SK-N-SH (cell line): ENCODE data around the gene SCART1. TPM values are rescaled to one million over a fixed set of nuclear protein-coding genes. Genes with fewer than 3 reads are reported as not detected.

Experiments
- CTCF ChIA-PET: fragments of 300-600, 350-600 bp; formaldehyde crosslinking; extraction: SDS; loops from one replicate; lab custom pipeline; 2021; lab: Yijun Ruan, JAX
- POLR2A ChIA-PET: fragments of 350-600 bp; sonication (Branson Sonifier 250); formaldehyde crosslinking; extraction: SDS; loops from one replicate; lab custom pipeline; 2020; ENCODE audit warnings: antibody characterized with exemption, inconsistent platforms; lab: Yijun Ruan, JAX
- DNase-seq: peaks from one replicate; pipeline ENCODE4 v3.0.0; 2012
- H2AFZ ChIP-seq: fragments of 200-600 bp; sonication (generic); 2 replicates; pipeline ENCODE4 v1.8.1; 2016; ENCODE audit warnings: antibody characterized with exemption, mild to moderate bottlenecking, low read depth
- H3F3A ChIP-seq: fragments of 200-600 bp; sonication (generic); replicated peaks from 2 replicates; pipeline ENCODE3; 2016; ENCODE audit warnings: antibody characterized with exemption, mild to moderate bottlenecking; ENCODE audit not compliant: insufficient read depth
- H3K27ac ChIP-seq, 2 experiments: fragments of 200-500 bp in 1 of 2; fragments of 200-600 bp in 1 of 2; sonication (Bioruptor generic) in 1 of 2; sonication (generic), shearing (Covaris generic) in 1 of 2; 2 replicates each; pipeline versions ENCODE4 v1.5.1 to v1.6.1; 2014 to 2016; ENCODE audit warnings: low read depth in 2 of 2, inconsistent platforms in 1 of 2, low read length in 1 of 2, mild to moderate bottlenecking in 1 of 2, mixed read lengths in 1 of 2
- H3K27me3 ChIP-seq: fragments of 200-600 bp; sonication (generic), shearing (Covaris generic); 2 replicates; pipeline ENCODE4 v1.6.1; 2016; ENCODE audit warnings: mixed run types; ENCODE audit not compliant: insufficient read depth
- H3K36me3 ChIP-seq, 2 experiments: fragments of 200-500 bp in 1 of 2; fragments of 200-600 bp in 1 of 2; sonication (Bioruptor generic) in 1 of 2; sonication (generic) in 1 of 2; replicated peaks in 1 of 2; 2 replicates each; pipeline versions ENCODE3 to v1.5.1; 2014 to 2016; ENCODE audit warnings: low read length in 1 of 2, mild to moderate bottlenecking in 1 of 2; ENCODE audit not compliant: insufficient read depth in 2 of 2, control insufficient read depth in 1 of 2
- H3K4me1 ChIP-seq, 2 experiments: fragments of 200-500 bp in 1 of 2; fragments of 200-600 bp in 1 of 2; sonication (Bioruptor generic) in 1 of 2; sonication (generic), shearing (Covaris generic) in 1 of 2; 2 replicates each; pipeline versions ENCODE4 v1.5.1 to v1.6.1; 2014 to 2016; ENCODE audit warnings: low read depth in 1 of 2, low read length in 1 of 2, mixed run types in 1 of 2; ENCODE audit not compliant: insufficient read depth in 2 of 2, control insufficient read depth in 1 of 2
- H3K4me2 ChIP-seq: fragments of 200-600 bp; sonication (generic), shearing (Covaris generic); 2 replicates; pipeline ENCODE4 v1.6.1; 2017; ENCODE audit warnings: mixed run types
- H3K4me3 ChIP-seq, 2 experiments: fragments of 200-500 bp in 1 of 2; fragments of 200-600 bp in 1 of 2; sonication (Bioruptor generic) in 1 of 2; sonication (generic), shearing (Covaris generic) in 1 of 2; 2 replicates each; pipeline versions ENCODE4 v1.5.1 to v1.8.1; 2014 to 2016; ENCODE audit warnings: low read depth in 2 of 2, inconsistent platforms in 1 of 2, low read length in 1 of 2, mild to moderate bottlenecking in 1 of 2, mixed read lengths in 1 of 2, moderate library complexity in 1 of 2
- H3K79me2 ChIP-seq: fragments of 200-600 bp; sonication (generic); 2 replicates; pipeline ENCODE4 v1.8.1; 2017; ENCODE audit warnings: mild to moderate bottlenecking; ENCODE audit not compliant: insufficient read depth
- H3K9ac ChIP-seq: fragments of 200-600 bp; sonication (generic); 2 replicates; pipeline ENCODE4 v1.6.1; 2017; ENCODE audit warnings: mixed run types
- H3K9me2 ChIP-seq: fragments of 200-600 bp; sonication (generic); 2 replicates; pipeline ENCODE4 v1.6.1; 2017; ENCODE audit warnings: mixed run types
- H3K9me3 ChIP-seq: fragments of 200-600 bp; sonication (generic); 2 replicates; pipeline ENCODE4 v1.6.1; 2017; ENCODE audit warnings: mixed run types, mild to moderate bottlenecking, moderate library complexity
- H4K20me1 ChIP-seq: fragments of 200-600 bp; sonication (generic); 2 replicates; pipeline ENCODE4 v1.6.1; 2017; ENCODE audit warnings: mild to moderate bottlenecking, mixed run types; ENCODE audit not compliant: insufficient read depth
- CHD2 ChIP-seq: fragments of 150-350 bp; IDR thresholded peaks from 2 replicates; pipeline ENCODE4 v1.6.1; 2018; ENCODE audit warnings: low read length; ENCODE audit not compliant: partially characterized antibody
- ELF1 ChIP-seq: IDR thresholded peaks from 2 replicates; pipeline ENCODE4 v1.4.0; 2012
- EP300 ChIP-seq, 2 experiments: IDR thresholded peaks; 2 replicates each; pipeline versions ENCODE4 v1.4.0 to v1.6.1; 2012; ENCODE audit warnings: borderline replicate concordance in 1 of 2, low read depth in 1 of 2, low read length in 1 of 2
- FOXM1 ChIP-seq: IDR thresholded peaks from 2 replicates; pipeline ENCODE4 v1.4.0; 2012; ENCODE audit warnings: low read depth, mild to moderate bottlenecking
- GATA2 ChIP-seq: sonication (generic); formaldehyde crosslinking; IDR thresholded peaks from 2 replicates; pipeline ENCODE4 v1.5.0; 2020; ENCODE audit warnings: mild to moderate bottlenecking, missing genetic modification reagents
- NFIC ChIP-seq: IDR thresholded peaks from 2 replicates; pipeline ENCODE4 v1.4.0; 2012; ENCODE audit warnings: borderline replicate concordance
- POLR2AphosphoS5 ChIP-seq: IDR thresholded peaks from 2 replicates; pipeline ENCODE4 v1.6.1; 2012; ENCODE audit warnings: low read depth, low read length
- RCOR1 ChIP-seq: fragments of 150-350 bp; IDR thresholded peaks from 2 replicates; pipeline ENCODE4 v1.6.1; 2017; ENCODE audit warnings: antibody characterized with exemption, low read length
- RFX5 ChIP-seq: IDR thresholded peaks from 2 replicates; pipeline ENCODE4 v1.6.1; 2012; ENCODE audit warnings: mild to moderate bottlenecking, improper control_type of control experiment, low read length
- TAF1 ChIP-seq: IDR thresholded peaks from 2 replicates; pipeline ENCODE4 v1.6.1; 2012; ENCODE audit warnings: low read depth, mild to moderate bottlenecking, low read length, moderate library complexity, borderline replicate concordance
- WGBS: methylation state at CpG from one replicate; pipeline ENCODE4 v1.1.6; 2017; ENCODE audit warnings: low lambda C conversion rate; 5-methylcytosine and 5-hydroxymethylcytosine counted together
- polyA plus RNA-seq, 3 experiments: library from polyadenylated mRNA; depleted of rRNA; stranded (reverse); fragments of >200 nt; gene quantifications; 2 replicates each; pipeline ENCODE4 v1.2.3, GENCODE V29; 2012
- TF ChIP-seq, protein P1 (sequence below): IDR thresholded peaks from 2 replicates; pipeline ENCODE4; 2012
- TF ChIP-seq, protein P2 (sequence below): IDR thresholded peaks from 2 replicates; pipeline ENCODE4 v1.4.0; 2012; ENCODE audit warnings: low read depth, borderline replicate concordance
- TF ChIP-seq, protein P3 (sequence below): IDR thresholded peaks from 2 replicates; pipeline ENCODE4 v1.6.1; 2012; ENCODE audit warnings: mild to moderate bottlenecking, low read depth, low read length, moderate library complexity

The SCART1 gene
- polyA plus RNA-seq, 1 of the 3 experiments (the other 2 are of a cell fraction) = 2.1 TPM

DNA sequence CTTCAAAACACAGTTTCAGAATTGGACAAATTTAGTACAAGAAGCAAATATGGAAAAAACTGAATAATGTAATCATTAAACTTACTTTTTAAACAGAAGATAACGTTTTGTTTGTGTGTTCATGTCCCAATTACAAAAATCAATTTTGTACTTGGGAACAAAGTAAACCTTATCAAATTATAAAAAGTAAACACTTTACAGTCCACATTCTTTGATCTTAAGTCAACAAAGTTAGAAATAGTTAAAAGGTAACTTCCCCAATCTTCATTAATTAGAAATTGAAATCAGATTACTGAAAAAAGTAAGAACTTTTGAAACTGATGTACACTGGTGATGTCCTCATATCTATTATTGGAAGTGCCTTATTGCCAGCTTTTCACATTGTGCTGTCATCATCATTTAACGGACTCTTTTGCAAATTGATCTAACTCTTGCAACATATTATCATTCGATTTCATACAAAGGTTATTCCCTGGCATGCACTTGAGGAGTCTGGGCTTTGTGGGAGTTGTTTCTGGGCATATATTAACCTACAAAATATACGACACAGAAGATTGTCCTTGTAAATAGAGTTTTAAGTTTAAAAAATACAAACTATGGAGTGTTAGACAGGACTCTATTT is 58.3 kb downstream of the SCART1 start (continued):
- TF ChIP-seq CHD2 (no peak), POLR2AphosphoS5 (no peak), RFX5 (no peak)
- TF ChIP-seq, protein P1, sequence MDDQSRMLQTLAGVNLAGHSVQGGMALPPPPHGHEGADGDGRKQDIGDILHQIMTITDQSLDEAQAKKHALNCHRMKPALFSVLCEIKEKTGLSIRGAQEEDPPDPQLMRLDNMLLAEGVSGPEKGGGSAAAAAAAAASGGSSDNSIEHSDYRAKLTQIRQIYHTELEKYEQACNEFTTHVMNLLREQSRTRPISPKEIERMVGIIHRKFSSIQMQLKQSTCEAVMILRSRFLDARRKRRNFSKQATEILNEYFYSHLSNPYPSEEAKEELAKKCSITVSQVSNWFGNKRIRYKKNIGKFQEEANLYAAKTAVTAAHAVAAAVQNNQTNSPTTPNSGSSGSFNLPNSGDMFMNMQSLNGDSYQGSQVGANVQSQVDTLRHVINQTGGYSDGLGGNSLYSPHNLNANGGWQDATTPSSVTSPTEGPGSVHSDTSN = no peak
- TF ChIP-seq, protein P2, sequence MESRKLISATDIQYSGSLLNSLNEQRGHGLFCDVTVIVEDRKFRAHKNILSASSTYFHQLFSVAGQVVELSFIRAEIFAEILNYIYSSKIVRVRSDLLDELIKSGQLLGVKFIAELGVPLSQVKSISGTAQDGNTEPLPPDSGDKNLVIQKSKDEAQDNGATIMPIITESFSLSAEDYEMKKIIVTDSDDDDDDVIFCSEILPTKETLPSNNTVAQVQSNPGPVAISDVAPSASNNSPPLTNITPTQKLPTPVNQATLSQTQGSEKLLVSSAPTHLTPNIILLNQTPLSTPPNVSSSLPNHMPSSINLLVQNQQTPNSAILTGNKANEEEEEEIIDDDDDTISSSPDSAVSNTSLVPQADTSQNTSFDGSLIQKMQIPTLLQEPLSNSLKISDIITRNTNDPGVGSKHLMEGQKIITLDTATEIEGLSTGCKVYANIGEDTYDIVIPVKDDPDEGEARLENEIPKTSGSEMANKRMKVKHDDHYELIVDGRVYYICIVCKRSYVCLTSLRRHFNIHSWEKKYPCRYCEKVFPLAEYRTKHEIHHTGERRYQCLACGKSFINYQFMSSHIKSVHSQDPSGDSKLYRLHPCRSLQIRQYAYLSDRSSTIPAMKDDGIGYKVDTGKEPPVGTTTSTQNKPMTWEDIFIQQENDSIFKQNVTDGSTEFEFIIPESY = no peak

DNA sequence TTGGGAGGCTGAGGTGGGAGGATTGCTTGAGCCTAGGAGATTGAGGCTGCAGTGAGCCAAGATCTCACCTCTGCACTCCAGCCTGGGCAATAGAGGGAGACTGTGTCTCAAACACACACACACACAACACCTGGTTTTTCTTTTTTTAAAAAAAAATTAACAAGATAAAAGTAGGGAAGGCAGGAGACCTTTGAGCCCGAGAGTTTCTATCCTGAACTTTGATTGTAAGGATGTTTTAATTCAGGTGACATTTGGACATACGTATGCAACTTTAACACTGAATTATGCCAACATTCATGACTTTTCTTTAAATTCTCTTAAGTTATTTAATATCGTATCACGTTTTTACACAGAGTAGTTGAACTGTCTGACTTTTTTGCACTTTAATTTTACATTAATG is 61.7 kb downstream of the SCART1 start:
- H3K4me2 ChIP-seq = no peak overlapping the region
- no peaks in the 10 kb centered on the region for H3F3A ChIP-seq
- peaks cover 0 to under 1% of the 10 kb centered on the region in 2 experiments; a peak in 2 of 4 replicates for H3K4me1 ChIP-seq
- H3K79me2 ChIP-seq = no peaks in the 10 kb centered on the region
- no peaks in the 10 kb centered on the region for H3K9me3 ChIP-seq
- H3K36me3 ChIP-seq = no peaks in the 10 kb centered on the region
- 24% methylated on average over 4 of the region's 4 CpGs for WGBS
- no peaks in the 10 kb centered on the region for H4K20me1 ChIP-seq
- H3K27ac ChIP-seq = no peak overlapping the region
- POLR2A ChIA-PET = no interaction called here
- no peaks in the 10 kb centered on the region for H3K27me3 ChIP-seq
- no peak overlapping the region for H2AFZ ChIP-seq
- TF ChIP-seq RCOR1 = no peak
- TF ChIP-seq, protein P1 = no peak
- H3K9ac ChIP-seq = no peak overlapping the region
- DNase-seq = no peak
- no peak overlapping the region for H3K4me3 ChIP-seq
- CTCF ChIA-PET = no interaction called here
- H3K9me2 ChIP-seq = no peaks in the 10 kb centered on the region

DNA sequence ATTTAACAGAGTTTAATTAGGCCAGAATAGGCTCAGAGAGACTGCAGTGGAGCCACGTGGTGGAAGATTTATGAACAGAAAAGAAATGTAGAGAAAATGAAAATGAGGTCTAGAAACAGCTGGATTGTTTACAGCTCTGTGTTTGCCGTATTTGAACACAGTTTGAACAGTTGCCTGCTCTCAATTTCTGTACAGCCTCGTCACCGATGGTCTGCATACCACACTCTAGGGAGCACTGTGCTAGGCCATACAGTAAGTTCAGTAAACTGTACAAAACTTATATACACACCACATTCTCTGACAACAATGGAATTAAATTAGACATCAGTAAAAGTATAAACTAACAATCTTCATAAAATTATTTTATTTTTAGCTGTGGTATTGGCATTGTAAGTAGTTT is 62.3 kb downstream of the SCART1 start:
- no peak overlapping the region for H3K4me3 ChIP-seq
- peaks cover 0 to 4% of the 10 kb centered on the region in 2 experiments; a peak in 2 of 4 replicates for H3K4me1 ChIP-seq
- H3K36me3 ChIP-seq = no peaks in the 10 kb centered on the region
- H3K27ac ChIP-seq = no peak overlapping the region
- H3K9ac ChIP-seq = no peak overlapping the region
- H3K27me3 ChIP-seq = no peaks in the 10 kb centered on the region
- WGBS = 14% methylated on average over 4 of the region's 4 CpGs
- CTCF ChIA-PET = no interaction called here
- H3K9me2 ChIP-seq = no peaks in the 10 kb centered on the region
- H3K9me3 ChIP-seq = no peaks in the 10 kb centered on the region
- no peaks in the 10 kb centered on the region for H3K79me2 ChIP-seq
- no peaks in the 10 kb centered on the region for H4K20me1 ChIP-seq
- no peak for DNase-seq
- POLR2A ChIA-PET = no interaction called here
- H2AFZ ChIP-seq = no peak overlapping the region
- H3K4me2 ChIP-seq = no peak overlapping the region
- no peaks in the 10 kb centered on the region for H3F3A ChIP-seq
- TF ChIP-seq, protein P1 = no peak
- TF ChIP-seq FOXM1 = no peak
- TF ChIP-seq, protein P3, sequence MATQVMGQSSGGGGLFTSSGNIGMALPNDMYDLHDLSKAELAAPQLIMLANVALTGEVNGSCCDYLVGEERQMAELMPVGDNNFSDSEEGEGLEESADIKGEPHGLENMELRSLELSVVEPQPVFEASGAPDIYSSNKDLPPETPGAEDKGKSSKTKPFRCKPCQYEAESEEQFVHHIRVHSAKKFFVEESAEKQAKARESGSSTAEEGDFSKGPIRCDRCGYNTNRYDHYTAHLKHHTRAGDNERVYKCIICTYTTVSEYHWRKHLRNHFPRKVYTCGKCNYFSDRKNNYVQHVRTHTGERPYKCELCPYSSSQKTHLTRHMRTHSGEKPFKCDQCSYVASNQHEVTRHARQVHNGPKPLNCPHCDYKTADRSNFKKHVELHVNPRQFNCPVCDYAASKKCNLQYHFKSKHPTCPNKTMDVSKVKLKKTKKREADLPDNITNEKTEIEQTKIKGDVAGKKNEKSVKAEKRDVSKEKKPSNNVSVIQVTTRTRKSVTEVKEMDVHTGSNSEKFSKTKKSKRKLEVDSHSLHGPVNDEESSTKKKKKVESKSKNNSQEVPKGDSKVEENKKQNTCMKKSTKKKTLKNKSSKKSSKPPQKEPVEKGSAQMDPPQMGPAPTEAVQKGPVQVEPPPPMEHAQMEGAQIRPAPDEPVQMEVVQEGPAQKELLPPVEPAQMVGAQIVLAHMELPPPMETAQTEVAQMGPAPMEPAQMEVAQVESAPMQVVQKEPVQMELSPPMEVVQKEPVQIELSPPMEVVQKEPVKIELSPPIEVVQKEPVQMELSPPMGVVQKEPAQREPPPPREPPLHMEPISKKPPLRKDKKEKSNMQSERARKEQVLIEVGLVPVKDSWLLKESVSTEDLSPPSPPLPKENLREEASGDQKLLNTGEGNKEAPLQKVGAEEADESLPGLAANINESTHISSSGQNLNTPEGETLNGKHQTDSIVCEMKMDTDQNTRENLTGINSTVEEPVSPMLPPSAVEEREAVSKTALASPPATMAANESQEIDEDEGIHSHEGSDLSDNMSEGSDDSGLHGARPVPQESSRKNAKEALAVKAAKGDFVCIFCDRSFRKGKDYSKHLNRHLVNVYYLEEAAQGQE = no peak
- TF ChIP-seq TAF1 = no peak
- TF ChIP-seq GATA2 = no peak
- TF ChIP-seq ELF1 = no peak
- no peak for TF ChIP-seq NFIC
- TF ChIP-seq, protein P2 = no peak
- TF ChIP-seq EP300 (IDR thresholded peaks at IDR 0.05; ENCODE audit: borderline replicate concordance in 1 of 2, low read depth in 1 of 2, low read length in 1 of 2) = no peak
